Endothelial cell of umbilical vein (primary cell): ENCODE results near the gene FSCB. TPM values are rescaled to one million over a fixed set of nuclear protein-coding genes. Genes with fewer than 3 reads are reported as not detected.

ENCODE experiments used
- BruUV-seq: library from RNA; stranded (reverse); fragments of 400-500 nt; replicated peaks from 2 replicates; lab custom pipeline; 2021; lab: Mats Ljungman, UMichigan
- CTCF ChIA-PET: fragments of 300-600, 350-600 bp; sonication (Branson Sonifier 250); formaldehyde crosslinking; loops from one replicate; lab custom pipeline; 2021; ENCODE audit warnings: antibody characterized with exemption, inconsistent platforms; lab: Charles Lee
- POLR2A ChIA-PET: fragments of 300-600, 350-600 bp; sonication (Branson Sonifier 250); formaldehyde crosslinking; loops from one replicate; lab custom pipeline; 2021; ENCODE audit warnings: antibody characterized with exemption, inconsistent platforms; lab: Charles Lee
- DNase-seq: peaks from one replicate; pipeline ENCODE4 v3.0.0-alpha.2; 2011; ENCODE audit warnings: low read depth, low spot score
- FAIRE-seq: peaks from 2 replicates; lab custom pipeline; 2011; peaks lifted over from hg19 to GRCh38; lab: Jason Lieb, UNC
- H2AFZ ChIP-seq: 2 replicates; pipeline ENCODE4 v1.6.0; 2012; ENCODE audit warnings: low read depth, low read length, control low read depth, inconsistent platforms
- H3K27ac ChIP-seq: 2 replicates; pipeline ENCODE4 v1.5.1; 2011; ENCODE audit warnings: low read depth, mild to moderate bottlenecking, control low read depth, low read length, moderate library complexity; ENCODE audit not compliant: insufficient read depth
- H3K27me3 ChIP-seq, 2 experiments: 2 replicates each; pipeline versions ENCODE4 v1.6.0 to v1.6.1; 2011; ENCODE audit warnings: low read length in 2 of 2, mixed read lengths in 1 of 2; ENCODE audit not compliant: control insufficient read depth in 2 of 2, insufficient read depth in 2 of 2
- H3K36me3 ChIP-seq, 2 experiments: 2 replicates in 1 of 2; 3 replicates in 1 of 2; pipeline ENCODE4 v1.5.1; 2011; ENCODE audit warnings: low read length in 2 of 2, mild to moderate bottlenecking in 1 of 2, moderate library complexity in 1 of 2; ENCODE audit not compliant: control insufficient read depth in 2 of 2, insufficient read depth in 2 of 2; ENCODE audit errors: extremely low read depth in 1 of 2
- H3K4me1 ChIP-seq: 3 replicates; pipeline ENCODE4 v1.5.1; 2011; ENCODE audit warnings: mild to moderate bottlenecking, low read length; ENCODE audit not compliant: control insufficient read depth, insufficient read depth; ENCODE audit errors: extremely low read depth
- H3K4me2 ChIP-seq: 2 replicates; pipeline ENCODE4 v1.6.1; 2011; ENCODE audit warnings: low read length, control low read depth, mixed read lengths; ENCODE audit not compliant: insufficient read depth
- H3K4me3 ChIP-seq, 3 experiments: fragments of 200-600 bp in 1 of 3; sonication (generic), shearing (Covaris generic) in 1 of 3; replicated peaks in 1 of 3; 2 replicates each; pipeline ENCODE4 v1.5.1; 2011 to 2016; ENCODE audit warnings: control low read depth in 3 of 3, low read length in 3 of 3, mild to moderate bottlenecking in 2 of 3, inconsistent platforms in 1 of 3, low read depth in 1 of 3, moderate library complexity in 1 of 3; ENCODE audit not compliant: insufficient read depth in 1 of 3
- H3K79me2 ChIP-seq: 2 replicates; pipeline ENCODE4 v1.6.0; 2012; ENCODE audit warnings: low read length, inconsistent platforms; ENCODE audit not compliant: control insufficient read depth, insufficient read depth
- H3K9ac ChIP-seq: replicated peaks from 2 replicates; pipeline ENCODE3; 2011; ENCODE audit warnings: low read length, control low read depth; ENCODE audit not compliant: insufficient read depth; ENCODE audit errors: extremely low read depth
- H3K9me1 ChIP-seq: replicated peaks from 3 replicates; pipeline ENCODE4 v1.6.0; 2011; ENCODE audit warnings: mild to moderate bottlenecking, low read length; ENCODE audit not compliant: control insufficient read depth, insufficient read depth; ENCODE audit errors: extremely low read depth
- H3K9me3 ChIP-seq: replicated peaks from 2 replicates; pipeline ENCODE4 v1.5.1; 2012; ENCODE audit warnings: low read length, inconsistent platforms; ENCODE audit not compliant: control insufficient read depth, insufficient read depth
- H4K20me1 ChIP-seq: replicated peaks from 2 replicates; pipeline ENCODE3; 2011; ENCODE audit warnings: mild to moderate bottlenecking, low read length; ENCODE audit not compliant: control insufficient read depth, insufficient read depth; ENCODE audit errors: extremely low read depth
- EZH2 ChIP-seq: IDR thresholded peaks from 2 replicates; pipeline ENCODE4 v1.6.1; 2012; ENCODE audit warnings: borderline replicate concordance, low read depth, mild to moderate bottlenecking, moderate library complexity, low read length, inconsistent platforms; ENCODE audit not compliant: severe bottlenecking
- FOS ChIP-seq: IDR thresholded peaks from 2 replicates; pipeline ENCODE4 v1.6.1; 2011; ENCODE audit warnings: mild to moderate bottlenecking, low read length, moderate library complexity, borderline replicate concordance; ENCODE audit not compliant: insufficient read depth
- GATA2 ChIP-seq: IDR thresholded peaks from 2 replicates; pipeline ENCODE4 v1.7.0; 2011; ENCODE audit warnings: low read depth, mild to moderate bottlenecking, moderate library complexity, mixed read lengths, low read length; ENCODE audit not compliant: insufficient read length, insufficient read depth
- JUN ChIP-seq: IDR thresholded peaks from 2 replicates; pipeline ENCODE4 v1.6.1; 2011; ENCODE audit warnings: borderline replicate concordance, low read depth; ENCODE audit not compliant: insufficient read length, insufficient read depth
- MYC ChIP-seq: IDR thresholded peaks from one replicate; pipeline ENCODE4 v1.6.1; 2011; ENCODE audit warnings: mild to moderate bottlenecking, low read depth, low read length
- POLR2A ChIP-seq: IDR thresholded peaks from 2 replicates; pipeline ENCODE4 v1.6.1; 2012; ENCODE audit warnings: low read depth, mild to moderate bottlenecking, control low read depth, low read length
- POLR2AphosphoS5 ChIP-seq: IDR thresholded peaks from 2 replicates; pipeline ENCODE4 v1.6.1; 2012; ENCODE audit warnings: low read depth, mild to moderate bottlenecking, control low read depth, low read length, moderate library complexity; ENCODE audit not compliant: insufficient read depth
- dilution Hi-C: fragments of 300-500 bp; cut with MboI; formaldehyde crosslinking; loops from one replicate; pipeline ENCODE4 v1.15.0; 2019; ENCODE audit warnings: low sequenced_read_pairs; ENCODE audit not compliant: extremely low pct_ligation_motif_present
- intact Hi-C: fragments of 100-400 bp; cut with micrococcal nuclease; formaldehyde crosslinking; loops from one replicate; pipeline ENCODE4 v1.10.0; 2022
- polyA plus RNA-seq, 4 experiments: library from polyadenylated mRNA; depleted of rRNA in 3 of 4; stranded (reverse) in 3 of 4; unstranded in 1 of 4; fragments of >200 nt; gene quantifications; 2 replicates each; pipeline versions ENCODE4 v1.2.1 to v1.2.3, GENCODE V29; 2011 to 2012; ENCODE audit warnings: missing spikeins in 1 of 4
- total RNA-seq: library from RNA; stranded (reverse); gene quantifications from 2 replicates; pipeline ENCODE4 v1.2.3, GENCODE V29; 2021
- TF ChIP-seq, protein P1 (sequence below): IDR thresholded peaks from 2 replicates; pipeline ENCODE4 v1.6.1; 2011; ENCODE audit not compliant: insufficient read depth, insufficient read length
- TF ChIP-seq, protein P2 (sequence below), 2 donors: IDR thresholded peaks; 1 replicate in 1 of 2; 2 replicates in 1 of 2; pipeline ENCODE4 v1.5.1; 2011; ENCODE audit warnings: low read length in 2 of 2, mild to moderate bottlenecking in 2 of 2, moderate library complexity in 2 of 2, control low read depth in 1 of 2, inconsistent platforms in 1 of 2, low read depth in 1 of 2; ENCODE audit not compliant: insufficient read depth in 1 of 2; ENCODE audit errors: extremely low read depth in 1 of 2

The FSCB gene
- total and polyA plus RNA-seq, 2 donors (not counting 3 experiments of a cell fraction or from before 2014, with no cell fraction given): not detected

DNA sequence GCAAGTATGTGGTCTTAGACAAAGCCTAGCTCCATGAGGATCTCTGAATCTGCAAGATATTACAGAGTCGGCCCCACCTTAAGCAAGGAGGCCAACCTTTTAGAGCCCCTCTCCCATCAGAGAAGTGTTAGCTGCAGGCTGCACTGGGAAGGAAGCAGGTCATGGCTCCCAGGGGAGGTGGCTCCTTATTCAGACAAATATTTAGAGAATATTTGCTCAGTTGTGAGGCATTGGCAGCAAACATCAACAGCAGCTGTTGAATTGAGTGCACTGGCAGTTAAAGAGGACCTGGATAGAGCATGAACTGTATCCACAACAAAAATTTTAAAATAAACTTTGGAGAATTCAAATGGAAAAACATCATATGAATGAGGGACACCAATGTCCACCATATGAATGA is 44.7 kb downstream of the FSCB start:
- Histone ChIP-seq H3K9ac (no peak overlapping the region), H3K9me1 (no peaks in the 10 kb centered on the region), H3K4me3 (no peak overlapping the region), H4K20me1 (no peaks in the 10 kb centered on the region), H3K27ac (no peak overlapping the region), H3K4me1 (no peaks in the 10 kb centered on the region), H3K9me3 (no peaks in the 10 kb centered on the region), H3K36me3 (no peaks in the 10 kb centered on the region), H3K4me2 (no peak overlapping the region), H2AFZ (no peak overlapping the region), H3K27me3 (no peaks in the 10 kb centered on the region), H3K79me2 (no peaks in the 10 kb centered on the region)
- dilution Hi-C loops (no loop called here), intact Hi-C loops (no loop called here)
- POLR2A ChIA-PET: no interaction called here
- BruUV-seq: no TSS peak
- no peak for DNase-seq
- no peak for FAIRE-seq
- CTCF ChIA-PET: no interaction called here
- TF ChIP-seq EZH2: no peak
- no peak for TF ChIP-seq POLR2AphosphoS5
- TF ChIP-seq GATA2: no peak
- TF ChIP-seq MYC: no peak
- TF ChIP-seq, protein P1, sequence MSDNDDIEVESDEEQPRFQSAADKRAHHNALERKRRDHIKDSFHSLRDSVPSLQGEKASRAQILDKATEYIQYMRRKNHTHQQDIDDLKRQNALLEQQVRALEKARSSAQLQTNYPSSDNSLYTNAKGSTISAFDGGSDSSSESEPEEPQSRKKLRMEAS: no peak
- TF ChIP-seq FOS: no peak
- TF ChIP-seq, protein P2, sequence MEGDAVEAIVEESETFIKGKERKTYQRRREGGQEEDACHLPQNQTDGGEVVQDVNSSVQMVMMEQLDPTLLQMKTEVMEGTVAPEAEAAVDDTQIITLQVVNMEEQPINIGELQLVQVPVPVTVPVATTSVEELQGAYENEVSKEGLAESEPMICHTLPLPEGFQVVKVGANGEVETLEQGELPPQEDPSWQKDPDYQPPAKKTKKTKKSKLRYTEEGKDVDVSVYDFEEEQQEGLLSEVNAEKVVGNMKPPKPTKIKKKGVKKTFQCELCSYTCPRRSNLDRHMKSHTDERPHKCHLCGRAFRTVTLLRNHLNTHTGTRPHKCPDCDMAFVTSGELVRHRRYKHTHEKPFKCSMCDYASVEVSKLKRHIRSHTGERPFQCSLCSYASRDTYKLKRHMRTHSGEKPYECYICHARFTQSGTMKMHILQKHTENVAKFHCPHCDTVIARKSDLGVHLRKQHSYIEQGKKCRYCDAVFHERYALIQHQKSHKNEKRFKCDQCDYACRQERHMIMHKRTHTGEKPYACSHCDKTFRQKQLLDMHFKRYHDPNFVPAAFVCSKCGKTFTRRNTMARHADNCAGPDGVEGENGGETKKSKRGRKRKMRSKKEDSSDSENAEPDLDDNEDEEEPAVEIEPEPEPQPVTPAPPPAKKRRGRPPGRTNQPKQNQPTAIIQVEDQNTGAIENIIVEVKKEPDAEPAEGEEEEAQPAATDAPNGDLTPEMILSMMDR (IDR thresholded peaks at IDR 0.05; ENCODE audit: extremely low read depth in 1 of 2, insufficient read depth in 1 of 2, low read depth in 1 of 2, low read length in 2 of 2): no peak
- no peak for TF ChIP-seq JUN
- TF ChIP-seq POLR2A: no peak
